Vein endothelial cell (primary cell): ENCODE results near the gene NOP58. TPM values are rescaled to one million over a fixed set of nuclear protein-coding genes. Genes with fewer than 3 reads are reported as not detected.
A peak's percentile ranks its signal among the peaks of the same experiment; 100 is the strongest.

Experiments used
- small RNA-seq: library from RNA; depleted of rRNA; stranded (forward); fragments of <200 nt; gene quantifications from one replicate; pipeline ENCODE3, GENCODE V24; 2012
- total RNA-seq: library from RNA; depleted of rRNA; stranded (reverse); fragments of >200 nt; gene quantifications from 2 replicates; pipeline ENCODE4 v1.2.3, GENCODE V29; 2012

The NOP58 gene
- 57.8 and 69.0 TPM in 2 replicates for total RNA-seq

GRCh38 chr2:202265467-202266277 is at the start of gene NOP58:
Gene NOP58 (plus strand): TSS chr2:202265763. CDS start chr2:202265942, 179 bp downstream.

GRCh38 chr2:202238234-202239197 is 27.0 kb upstream of the NOP58 start, which contains the start of gene SUMO1:
Gene SUMO1 (minus strand): TSS chr2:202238597. CDS start chr2:202238451, 146 bp downstream.

Small RNA genes within 50 kb of the gene (small RNA-seq; reads per million reads assigned to genes)
- gene AC079354.2 (not detected), gene RF00575 (not detected), gene RN7SL753P (not detected), gene SNORD11 (10.4 reads per million, percentile 96 among the genes with 10 or more reads in this experiment), gene SNORD11B (2.7 reads per million, percentile 85 among the genes with 10 or more reads in this experiment), gene SNORD70 (96.6 reads per million, percentile 99 among the genes with 10 or more reads in this experiment)

Other genes starting within 250 kb of the NOP58 start
- 0.29 and 0.33 TPM in 2 replicates for gene FZD7, start 231.9 kb upstream of the NOP58 start, total RNA-seq
- gene KIAA2012, start 192.5 kb upstream of the NOP58 start, total RNA-seq: not detected in 2 replicates
- 97.7 and 107 TPM in 2 replicates for gene SUMO1, start 27.2 kb upstream of the NOP58 start, total RNA-seq
- 121 and 133 TPM in 2 replicates for gene BMPR2, start 110.6 kb downstream of the NOP58 start, total RNA-seq